B cell (primary cell): ENCODE measurements around the gene RRP12. TPM values are rescaled to one million over a fixed set of nuclear protein-coding genes. Genes with fewer than 3 reads are reported as not detected.

Source experiments
- ATAC-seq: fragments of 200-7000 bp; cut with Tn5 transposase; one replicate; pipeline ENCODE4 v1.10.0; 2021; ENCODE audit warnings: low read depth, mild to moderate bottlenecking, moderate number of reproducible peaks, moderate library complexity
- CTCF ChIA-PET: fragments of 350-600 bp; sonication (Branson Sonifier 250); formaldehyde crosslinking; loops from one replicate; lab custom pipeline; 2021; ENCODE audit warnings: antibody characterized with exemption, inconsistent platforms; lab: Charles Lee
- POLR2A ChIA-PET: fragments of 350-600 bp; sonication (Branson Sonifier 250); formaldehyde crosslinking; loops from one replicate; lab custom pipeline; 2021; ENCODE audit warnings: antibody characterized with exemption; lab: Charles Lee
- DNase-seq: peaks from one replicate; pipeline ENCODE4 v3.0.0; 2013
- H2AFZ ChIP-seq: 2 replicates; pipeline ENCODE4 v1.6.1; 2012; ENCODE audit warnings: mild to moderate bottlenecking, low read depth, low read length; ENCODE audit not compliant: insufficient read depth, poor library complexity, severe bottlenecking
- H3K27ac ChIP-seq, 2 donors: 1 replicate in 1 of 2; 2 replicates in 1 of 2; pipeline ENCODE4 v1.5.1; 2012 to 2013; ENCODE audit warnings: low read length in 2 of 2, mild to moderate bottlenecking in 2 of 2, moderate library complexity in 1 of 2
- H3K27me3 ChIP-seq, 4 experiments: fragments of 200-600 bp in 1 of 4; sonication (generic) in 1 of 4; replicated peaks in 1 of 4; 1 replicate in 2 of 4; 2 replicates in 2 of 4; pipeline versions ENCODE4 v1.6.1 to v1.7.0; 2013 to 2016; ENCODE audit warnings: low read length in 3 of 4, mild to moderate bottlenecking in 2 of 4, mixed read lengths in 1 of 4, moderate library complexity in 1 of 4; ENCODE audit not compliant: insufficient read depth in 4 of 4, control insufficient read depth in 3 of 4; ENCODE audit errors: control extremely low read depth in 1 of 4
- H3K36me3 ChIP-seq, 2 experiments: replicated peaks in 1 of 2; 1 replicate in 1 of 2; 2 replicates in 1 of 2; pipeline versions ENCODE4 v1.6.1 to v1.7.1; 2013; ENCODE audit warnings: low read length in 1 of 2; ENCODE audit not compliant: insufficient read depth in 2 of 2, control insufficient read depth in 1 of 2; ENCODE audit errors: control extremely low read depth in 1 of 2, extremely low read depth in 1 of 2
- H3K4me1 ChIP-seq, 2 donors: fragments of 200-600 bp in 1 of 2; sonication (generic) in 1 of 2; 1 replicate in 1 of 2; 2 replicates in 1 of 2; pipeline versions ENCODE4 v1.5.1 to v1.6.1; 2013 to 2017; ENCODE audit warnings: low read length in 2 of 2; ENCODE audit not compliant: control insufficient read depth in 2 of 2, insufficient read depth in 2 of 2
- H3K4me2 ChIP-seq: replicated peaks from 2 replicates; pipeline ENCODE3; 2012; ENCODE audit warnings: mild to moderate bottlenecking, low read depth, low read length; ENCODE audit not compliant: poor library complexity, severe bottlenecking
- H3K4me3 ChIP-seq, 5 experiments: fragments of 200-600 bp in 1 of 5; sonication (generic) in 1 of 5; 1 replicate in 3 of 5; 2 replicates in 2 of 5; pipeline versions ENCODE4 v1.5.1 to v1.7.0; 2011 to 2016; ENCODE audit warnings: low read length in 4 of 5, mild to moderate bottlenecking in 4 of 5, low read depth in 2 of 5, control low read depth in 1 of 5, moderate library complexity in 1 of 5; ENCODE audit not compliant: insufficient read depth in 1 of 5; ENCODE audit errors: control extremely low read depth in 1 of 5, extremely low read depth in 1 of 5
- H3K79me2 ChIP-seq: fragments of 200-600 bp; sonication (generic); one replicate; pipeline ENCODE4 v1.6.0; 2016; ENCODE audit warnings: low read length; ENCODE audit not compliant: control insufficient read depth, insufficient read depth
- H3K9ac ChIP-seq: fragments of 200-600 bp; sonication (generic); 2 replicates; pipeline ENCODE4 v1.6.1; 2017; ENCODE audit warnings: mild to moderate bottlenecking, low read length, moderate library complexity
- H3K9me3 ChIP-seq, 3 donors: one replicate each; pipeline versions ENCODE4 v1.6.1 to v1.7.1; 2013; ENCODE audit warnings: low read length in 2 of 3; ENCODE audit not compliant: control insufficient read depth in 2 of 3, insufficient read depth in 1 of 3; ENCODE audit errors: control extremely low read depth in 1 of 3
- H4K20me1 ChIP-seq: 2 replicates; pipeline ENCODE4 v1.6.0; 2012; ENCODE audit warnings: mild to moderate bottlenecking, low read length; ENCODE audit not compliant: insufficient read depth, control insufficient read depth, poor library complexity, severe bottlenecking
- H3K27ac Mint-ChIP-seq: one replicate; pipeline ENCODE4 v1.8.0; 2021; ENCODE audit warnings: mixed read lengths
- H3K27me3 Mint-ChIP-seq: one replicate; pipeline ENCODE4 v1.8.0; 2021; ENCODE audit warnings: mixed read lengths
- H3K4me1 Mint-ChIP-seq: one replicate; pipeline ENCODE4 v1.8.0; 2021; ENCODE audit warnings: mixed read lengths
- H3K4me3 Mint-ChIP-seq: one replicate; pipeline ENCODE4 v1.8.0; 2021; ENCODE audit warnings: mixed read lengths
- H3K9me3 Mint-ChIP-seq: one replicate; pipeline ENCODE4 v1.8.0; 2022; ENCODE audit warnings: mixed read lengths; ENCODE audit not compliant: insufficient read depth
- EZH2 ChIP-seq: IDR thresholded peaks from 2 replicates; pipeline ENCODE4 v1.6.1; 2012; ENCODE audit warnings: borderline replicate concordance, low read depth, mild to moderate bottlenecking, moderate library complexity, low read length; ENCODE audit not compliant: insufficient read depth, poor library complexity, severe bottlenecking
- WGBS: methylation state at CpG from one replicate; pipeline ENCODE4 v1.1.5; 2013; ENCODE audit warnings: missing lambda C conversion rate; ENCODE audit not compliant: insufficient coverage; 5-methylcytosine and 5-hydroxymethylcytosine counted together
- intact Hi-C: fragments of 100-400 bp; cut with micrococcal nuclease; formaldehyde crosslinking; loops from one replicate; pipeline ENCODE4 v1.10.0; 2022
- polyA plus RNA-seq: library from polyadenylated mRNA; depleted of rRNA; stranded (reverse); fragments of >200 nt; gene quantifications from 2 replicates; pipeline ENCODE4 v1.2.3, GENCODE V29; 2012
- total RNA-seq, 2 donors: library from RNA; stranded (reverse); fragments of 120-200 nt in 1 of 2; gene quantifications; 1 replicate in 1 of 2; 2 replicates in 1 of 2; pipeline versions ENCODE4 v1.2.3 to v1.2.4, GENCODE V29; 2013 to 2022
- TF ChIP-seq, protein P1 (sequence below): fragments of 200-600 bp; IDR thresholded peaks from one replicate; pipeline ENCODE4 v1.8.0; 2022; ENCODE audit warnings: antibody characterized with exemption, mild to moderate bottlenecking

RRP12 gene
- total and polyA plus RNA-seq, 2 donors (not counting 1 experiment from before 2014, with no cell fraction given) = 19.3 to 35.7 TPM

DNA sequence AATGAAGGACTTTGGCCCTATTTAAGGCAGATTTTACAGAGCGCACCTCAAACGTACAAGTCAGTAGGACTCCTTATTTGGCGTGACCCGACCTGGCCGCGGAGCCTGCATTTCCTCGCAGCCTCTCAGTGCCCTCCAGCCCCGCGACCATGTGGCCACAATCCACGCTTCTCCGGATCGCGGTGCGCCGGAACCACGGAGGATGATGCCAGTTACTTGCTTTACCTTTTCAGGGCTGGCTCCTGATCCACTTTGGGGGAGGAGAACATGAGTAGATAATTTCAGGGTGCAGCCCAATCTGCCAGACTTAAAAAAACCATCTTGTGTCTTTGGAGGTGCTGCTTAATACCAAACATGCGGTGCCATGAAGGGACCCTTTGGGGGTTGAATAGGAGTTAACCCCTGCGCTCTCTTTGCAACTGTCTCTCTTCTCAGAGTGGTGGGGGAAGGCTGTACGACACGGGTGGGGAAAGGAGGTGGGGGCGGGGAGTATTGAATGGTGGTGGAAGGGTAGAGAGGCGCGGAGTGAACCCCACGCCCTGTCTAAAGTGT is 80.6 kb downstream of the RRP12 start:
- peaks cover 24% of the 10 kb centered on the region for H4K20me1 ChIP-seq
- H3K27me3 ChIP-seq = no peaks in the 10 kb centered on the region
- Mint-ChIP-seq H3K9me3 (no peaks in the 10 kb centered on the region), H3K4me3 (peak overlapping the region; percentile 95), H3K27me3 (no peaks in the 10 kb centered on the region), H3K27ac (peak overlapping the region; percentile 96), H3K4me1 (peaks cover 33% of the 10 kb centered on the region)
- TF ChIP-seq, protein P1, sequence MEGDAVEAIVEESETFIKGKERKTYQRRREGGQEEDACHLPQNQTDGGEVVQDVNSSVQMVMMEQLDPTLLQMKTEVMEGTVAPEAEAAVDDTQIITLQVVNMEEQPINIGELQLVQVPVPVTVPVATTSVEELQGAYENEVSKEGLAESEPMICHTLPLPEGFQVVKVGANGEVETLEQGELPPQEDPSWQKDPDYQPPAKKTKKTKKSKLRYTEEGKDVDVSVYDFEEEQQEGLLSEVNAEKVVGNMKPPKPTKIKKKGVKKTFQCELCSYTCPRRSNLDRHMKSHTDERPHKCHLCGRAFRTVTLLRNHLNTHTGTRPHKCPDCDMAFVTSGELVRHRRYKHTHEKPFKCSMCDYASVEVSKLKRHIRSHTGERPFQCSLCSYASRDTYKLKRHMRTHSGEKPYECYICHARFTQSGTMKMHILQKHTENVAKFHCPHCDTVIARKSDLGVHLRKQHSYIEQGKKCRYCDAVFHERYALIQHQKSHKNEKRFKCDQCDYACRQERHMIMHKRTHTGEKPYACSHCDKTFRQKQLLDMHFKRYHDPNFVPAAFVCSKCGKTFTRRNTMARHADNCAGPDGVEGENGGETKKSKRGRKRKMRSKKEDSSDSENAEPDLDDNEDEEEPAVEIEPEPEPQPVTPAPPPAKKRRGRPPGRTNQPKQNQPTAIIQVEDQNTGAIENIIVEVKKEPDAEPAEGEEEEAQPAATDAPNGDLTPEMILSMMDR = no peak
- TF ChIP-seq EZH2 = no peak
- ATAC-seq (no peak), DNase-seq (no peak)
- POLR2A ChIA-PET = interaction anchor here (0.5 to 2.6 kb wide), 4 partner anchors 12 to 80 kb away, joined by 3 to 32 read pairs (median 8); partner anchors contain the start of genes FRAT2 and RRP12
- H3K36me3 ChIP-seq = no peaks in the 10 kb centered on the region
- H3K9me3 ChIP-seq = no peaks in the 10 kb centered on the region
- H3K4me3 ChIP-seq = peak overlapping the region; percentile 50 to 86 (median 79)
- H3K9ac ChIP-seq = peak overlapping the region; percentile 97
- WGBS = 4% methylated on average over 20 of the region's 24 CpGs
- CTCF ChIA-PET = interaction anchor here (1.1 to 2.6 kb wide), 12 partner anchors 8 to 83 kb away, joined by 3 to 31 read pairs (median 5); partner anchors contain the start of genes FRAT2 and RRP12
- peaks cover 18 to 28% of the 10 kb centered on the region in 2 donors for H3K4me1 ChIP-seq
- H2AFZ ChIP-seq = peak overlapping the region; percentile 87
- peak overlapping the region; percentile 36 to 58 for H3K27ac ChIP-seq
- peak overlapping the region; percentile 89 for H3K4me2 ChIP-seq
- intact Hi-C loops = loop anchor here (1.0 kb wide), 2 partner anchors 13 to 28 kb away; partner anchors contain the start of gene ARHGAP19
- H3K79me2 ChIP-seq = peaks cover 35% of the 10 kb centered on the region
